Stomach (tissue), 4 donors: ENCODE results near the gene STIM2.

Source experiments
- POLR2A ChIP-seq, 4 donors: fragments of 450-650 bp; IDR thresholded peaks; one replicate each; pipeline ENCODE4 v1.6.1; 2016; ENCODE audit warnings: antibody characterized with exemption in 4 of 4, control low read depth in 2 of 4, mild to moderate bottlenecking in 1 of 4, moderate library complexity in 1 of 4
- POLR2AphosphoS5 ChIP-seq, 3 donors: sonication (generic); formaldehyde crosslinking; IDR thresholded peaks; one replicate each; pipeline ENCODE4 v1.6.1; 2016; ENCODE audit warnings: antibody characterized with exemption in 3 of 3

DNA sequence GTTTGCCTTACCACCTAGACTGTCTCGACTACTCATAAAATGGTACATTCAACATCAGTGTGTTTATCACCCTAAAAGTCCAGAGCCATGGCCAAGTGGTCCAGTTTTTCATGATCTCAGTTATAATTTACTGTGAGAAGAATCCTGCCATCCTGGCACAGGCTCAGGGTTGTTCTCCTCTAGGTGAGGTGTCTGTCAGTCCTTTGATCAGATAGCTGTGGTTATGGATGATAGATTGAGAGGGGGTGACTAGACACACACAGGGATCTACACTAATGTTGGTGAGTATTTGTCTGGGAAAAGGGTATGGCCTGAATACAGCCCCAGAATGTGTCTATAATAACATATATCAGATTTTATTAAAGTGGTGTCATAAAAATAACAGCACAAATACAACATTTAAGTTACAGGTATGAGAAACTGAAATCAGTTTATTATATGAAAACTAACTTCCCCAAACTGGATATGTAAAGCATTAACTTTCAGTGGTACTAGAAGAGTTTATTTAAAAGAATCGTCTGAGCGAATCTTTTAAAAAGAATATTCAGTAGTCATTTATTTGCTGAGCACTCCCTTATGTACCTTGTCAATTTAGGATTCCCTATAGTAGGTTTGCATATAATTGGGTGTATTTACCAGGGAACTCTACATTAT lies 93.3 kb downstream of the STIM2 start:
- TF ChIP-seq POLR2AphosphoS5 (IDR thresholded peaks at IDR 0.05) (no peak), POLR2A (IDR thresholded peaks at IDR 0.05) (no peak)
